GM13977 (cell line): ENCODE measurements around the gene CALHM4.

Experiments used
- DNase-seq: peaks from one replicate; pipeline ENCODE4 v3.0.0; 2012; ENCODE audit warnings: low spot score
- CTCF ChIP-seq: IDR thresholded peaks from 2 replicates; pipeline ENCODE4 v1.5.1; 2012; ENCODE audit warnings: mild to moderate bottlenecking, control low read depth; ENCODE audit not compliant: insufficient read depth; ENCODE audit errors: extremely low read depth, missing control alignments
- in situ Hi-C: fragments of 300-500 bp; cut with MboI; formaldehyde crosslinking; loops from one replicate; pipeline ENCODE4 v1.12.0; 2022; ENCODE audit warnings: low sequenced_read_pairs, low pct_unique_long_range_greater_than_20kb, mixed read lengths, inconsistent platforms; ENCODE audit not compliant: unreplicated experiment

CALHM4 gene

GRCh38 chr6:116535109-116535508 is 18.4 kb upstream of the CALHM4 start:
- DNase-seq: no peak
- in situ Hi-C loops: loop anchor here (10.0 kb wide), 1 partner anchor 250 kb away; no protein-coding TSS in a partner anchor
- no peak for TF ChIP-seq CTCF

- peak; percentile 66 for TF ChIP-seq CTCF
- DNase-seq: peak; percentile 31
- in situ Hi-C loops: loop anchor here (10.0 kb wide), 1 partner anchor 251 kb away; no protein-coding TSS in a partner anchor
Observed at GRCh38 chr6:116536216-116536621, 17.3 kb upstream of the CALHM4 start.

- in situ Hi-C loops: no loop called here
- no peak for TF ChIP-seq CTCF
- DNase-seq: no peak
Observed at GRCh38 chr6:116542426-116542825, 11.1 kb upstream of the CALHM4 start.

- in situ Hi-C loops: no loop called here
- DNase-seq: no peak
- TF ChIP-seq CTCF: no peak
Observed at GRCh38 chr6:116543149-116543548, 10.4 kb upstream of the CALHM4 start.

DNA sequence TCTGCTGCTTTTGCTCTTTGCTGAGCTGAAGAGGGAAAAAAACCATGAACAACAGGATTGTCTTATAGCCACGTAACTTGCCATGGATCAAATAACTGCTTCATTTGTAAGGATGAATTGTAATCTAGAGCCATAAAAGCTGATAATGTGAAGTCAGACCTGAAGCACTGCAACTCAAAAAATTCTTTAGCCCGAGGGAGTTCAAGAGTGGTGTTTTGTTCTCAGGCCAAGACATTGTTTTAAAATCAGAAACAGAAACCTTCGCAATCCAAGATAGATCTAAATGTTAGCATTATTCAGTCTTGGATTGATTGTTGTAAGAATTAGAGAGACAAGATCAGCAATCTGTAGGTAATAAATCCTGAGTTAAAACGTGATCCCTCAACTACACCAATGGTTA is 7.9 kb upstream of the CALHM4 start, which contains the start of gene TRAPPC3L:
Gene TRAPPC3L, minus strand, starts transcription at position 34 of the 400 bp plus-strand sequence. CDS start 170 bp downstream, outside the sequence.
- in situ Hi-C loops: no loop called here
- TF ChIP-seq CTCF: no peak
- no peak for DNase-seq

- DNase-seq: no peak
- TF ChIP-seq CTCF: no peak
- in situ Hi-C loops: no loop called here
Observed at GRCh38 chr6:116547358-116547757, 6.2 kb upstream of the CALHM4 start.

DNA sequence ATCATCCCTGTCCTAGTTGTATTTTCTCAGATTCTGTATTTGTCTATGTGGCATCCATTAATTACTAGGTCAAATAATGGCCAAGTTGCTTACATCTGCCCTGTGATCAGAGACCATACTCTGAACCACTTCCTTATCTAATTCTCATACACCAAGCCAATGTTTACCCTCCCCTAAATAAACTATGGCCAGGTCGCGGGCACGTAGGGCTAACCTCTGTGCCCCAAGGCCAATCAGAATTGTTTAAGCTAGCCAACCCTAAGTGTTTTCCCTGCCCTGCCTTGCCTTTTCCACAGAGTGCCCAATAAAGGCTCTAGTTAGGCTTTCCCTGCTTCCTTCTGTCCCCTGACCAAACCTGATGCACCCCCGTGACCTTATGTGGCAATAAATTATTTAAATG is 2.8 kb upstream of the CALHM4 start:
- no peak for TF ChIP-seq CTCF
- in situ Hi-C loops: no loop called here
- DNase-seq: no peak
